ENCODE results near the gene HECTD4.

The HECTD4 gene

GRCh38 chr12:112151766-112152541 is 230.3 kb downstream of the HECTD4 start:
- CTCF ChIA-PET, result interaction anchor here (0.8 to 1.4 kb wide), 2 partner anchors 19 to 21 kb away, joined by 3 read pairs; no protein-coding TSS in a partner anchor
- no peak for DNase-seq
- Histone ChIP-seq H3K9me3 (ENCODE audit: control extremely low read depth in 1 of 5, control insufficient read depth in 4 of 5, insufficient read depth in 2 of 5, low read depth in 1 of 5, low read length in 4 of 5) (no peaks in the 10 kb centered on the region), H3K4me3 (ENCODE audit: control insufficient read depth in 1 of 7, extremely low read depth in 1 of 7, insufficient read depth in 4 of 7, low read depth in 2 of 7, low read length in 6 of 7) (no peak overlapping the region), H3K4me1 (ENCODE audit: control extremely low read depth in 1 of 4, control insufficient read depth in 4 of 4, insufficient read depth in 4 of 4, low read length in 3 of 4) (no peaks in the 10 kb centered on the region), H3K36me3 (ENCODE audit: control insufficient read depth in 4 of 4, insufficient read depth in 4 of 4, low read length in 3 of 4) (peaks cover 26 to 64% (median 54%) of the 10 kb centered on the region in 4 experiments), H3K27ac (ENCODE audit: insufficient read depth in 1 of 2, low read depth in 1 of 2, low read length in 2 of 2, poor library complexity in 1 of 2, severe bottlenecking in 2 of 2) (no peak overlapping the region), H3K27me3 (replicated peaks in 2 of 5; ENCODE audit: control insufficient read depth in 4 of 5, insufficient read depth in 5 of 5, low read length in 4 of 5) (no peaks in the 10 kb centered on the region)
- WGBS (ENCODE audit: insufficient coverage), result 93% methylated on average over 10 of the region's 11 CpGs
- POLR2A ChIA-PET, result interaction anchor here (0.7 kb wide), 1 partner anchor 139 kb away, joined by 3 read pairs; the partner anchor contains the start of gene ERP29

- ChIA-PET CTCF (no interaction called here), POLR2A (no interaction called here)
- H3K9me3 ChIP-seq (ENCODE audit: control extremely low read depth in 1 of 5, control insufficient read depth in 4 of 5, insufficient read depth in 2 of 5, low read depth in 1 of 5, low read length in 4 of 5), result no peaks in the 10 kb centered on the region
- 96% methylated on average over 4 of the region's 5 CpGs for WGBS (ENCODE audit: insufficient coverage)
- H3K4me1 ChIP-seq (ENCODE audit: control extremely low read depth in 1 of 4, control insufficient read depth in 4 of 4, insufficient read depth in 4 of 4, low read length in 3 of 4), result no peaks in the 10 kb centered on the region
- DNase-seq, result no peak
- no peaks in the 10 kb centered on the region for H3K27me3 ChIP-seq (replicated peaks in 2 of 5; ENCODE audit: control insufficient read depth in 4 of 5, insufficient read depth in 5 of 5, low read length in 4 of 5)
- H3K36me3 ChIP-seq (ENCODE audit: control insufficient read depth in 4 of 4, insufficient read depth in 4 of 4, low read length in 3 of 4), result peaks cover 39 to 84% (median 69%) of the 10 kb centered on the region in 4 experiments
- no peak overlapping the region for H3K27ac ChIP-seq (ENCODE audit: insufficient read depth in 1 of 2, low read depth in 1 of 2, low read length in 2 of 2, poor library complexity in 1 of 2, severe bottlenecking in 2 of 2)
- no peak overlapping the region for H3K4me3 ChIP-seq (ENCODE audit: control insufficient read depth in 1 of 7, extremely low read depth in 1 of 7, insufficient read depth in 4 of 7, low read depth in 2 of 7, low read length in 6 of 7)
These were observed 232.6 kb downstream of the HECTD4 start for GRCh38 chr12:112149596-112149995.

- DNase-seq, result no peak
- ChIA-PET CTCF (no interaction called here), POLR2A (no interaction called here)
- Histone ChIP-seq H3K27me3 (replicated peaks in 2 of 5; ENCODE audit: control insufficient read depth in 4 of 5, insufficient read depth in 5 of 5, low read length in 4 of 5) (no peaks in the 10 kb centered on the region), H3K4me1 (ENCODE audit: control extremely low read depth in 1 of 4, control insufficient read depth in 4 of 4, insufficient read depth in 4 of 4, low read length in 3 of 4) (no peaks in the 10 kb centered on the region), H3K36me3 (ENCODE audit: control insufficient read depth in 4 of 4, insufficient read depth in 4 of 4, low read length in 3 of 4) (peaks cover 34 to 86% (median 63%) of the 10 kb centered on the region in 4 experiments), H3K27ac (ENCODE audit: insufficient read depth in 1 of 2, low read depth in 1 of 2, low read length in 2 of 2, poor library complexity in 1 of 2, severe bottlenecking in 2 of 2) (no peak overlapping the region), H3K4me3 (ENCODE audit: control insufficient read depth in 1 of 7, extremely low read depth in 1 of 7, insufficient read depth in 4 of 7, low read depth in 2 of 7, low read length in 6 of 7) (no peak overlapping the region), H3K9me3 (ENCODE audit: control extremely low read depth in 1 of 5, control insufficient read depth in 4 of 5, insufficient read depth in 2 of 5, low read depth in 1 of 5, low read length in 4 of 5) (no peaks in the 10 kb centered on the region)
- 94% methylated on average over 2 of the region's 3 CpGs for WGBS (ENCODE audit: insufficient coverage)
These were observed 234.2 kb downstream of the HECTD4 start for GRCh38 chr12:112148031-112148513.

GRCh38 chr12:112146123-112146522 is 236.1 kb downstream of the HECTD4 start:
- H3K36me3 ChIP-seq (ENCODE audit: control insufficient read depth in 4 of 4, insufficient read depth in 4 of 4, low read length in 3 of 4), result peaks cover 39 to 84% (median 54%) of the 10 kb centered on the region in 4 experiments
- WGBS (ENCODE audit: insufficient coverage), result no CpG with 5 or more reads among the region's 1 CpG
- CTCF ChIA-PET, result no interaction called here

GRCh38 chr12:112140728-112141127 is 241.5 kb downstream of the HECTD4 start:
- DNase-seq, result peak in 2 of 3 donors; percentile 23 to 32
- ChIA-PET POLR2A (no interaction called here), CTCF (no interaction called here)
- no peak overlapping the region for H3K4me3 ChIP-seq (ENCODE audit: control insufficient read depth in 1 of 7, extremely low read depth in 1 of 7, insufficient read depth in 4 of 7, low read depth in 2 of 7, low read length in 6 of 7)
- H3K27me3 ChIP-seq (replicated peaks in 2 of 5; ENCODE audit: control insufficient read depth in 4 of 5, insufficient read depth in 5 of 5, low read length in 4 of 5), result no peaks in the 10 kb centered on the region
- H3K9me3 ChIP-seq (ENCODE audit: control extremely low read depth in 1 of 5, control insufficient read depth in 4 of 5, insufficient read depth in 2 of 5, low read depth in 1 of 5, low read length in 4 of 5), result no peaks in the 10 kb centered on the region
- WGBS (ENCODE audit: insufficient coverage), result 83% methylated on average over 3 of the region's 5 CpGs
- no peaks in the 10 kb centered on the region for H3K4me1 ChIP-seq (ENCODE audit: control extremely low read depth in 1 of 4, control insufficient read depth in 4 of 4, insufficient read depth in 4 of 4, low read length in 3 of 4)
- peaks cover 34 to 81% (median 48%) of the 10 kb centered on the region in 4 experiments for H3K36me3 ChIP-seq (ENCODE audit: control insufficient read depth in 4 of 4, insufficient read depth in 4 of 4, low read length in 3 of 4)
- peak overlapping the region in 1 of 2 experiments; percentile 14 for H3K27ac ChIP-seq (ENCODE audit: insufficient read depth in 1 of 2, low read depth in 1 of 2, low read length in 2 of 2, poor library complexity in 1 of 2, severe bottlenecking in 2 of 2)

More at GRCh38 chr12:112146123-112146522, 236.1 kb downstream of the HECTD4 start:
- Histone ChIP-seq H3K4me1 (ENCODE audit: control extremely low read depth in 1 of 4, control insufficient read depth in 4 of 4, insufficient read depth in 4 of 4, low read length in 3 of 4) (no peaks in the 10 kb centered on the region), H3K27me3 (replicated peaks in 2 of 5; ENCODE audit: control insufficient read depth in 4 of 5, insufficient read depth in 5 of 5, low read length in 4 of 5) (no peaks in the 10 kb centered on the region), H3K4me3 (ENCODE audit: control insufficient read depth in 1 of 7, extremely low read depth in 1 of 7, insufficient read depth in 4 of 7, low read depth in 2 of 7, low read length in 6 of 7) (no peak overlapping the region), H3K27ac (ENCODE audit: insufficient read depth in 1 of 2, low read depth in 1 of 2, low read length in 2 of 2, poor library complexity in 1 of 2, severe bottlenecking in 2 of 2) (no peak overlapping the region), H3K9me3 (ENCODE audit: control extremely low read depth in 1 of 5, control insufficient read depth in 4 of 5, insufficient read depth in 2 of 5, low read depth in 1 of 5, low read length in 4 of 5) (no peaks in the 10 kb centered on the region)
- POLR2A ChIA-PET, result no interaction called here
- DNase-seq, result no peak

- POLR2A ChIA-PET, result interaction anchor here (0.6 kb wide), 1 partner anchor 373 kb away, joined by 3 read pairs; no protein-coding TSS in a partner anchor
- Histone ChIP-seq H3K27ac (ENCODE audit: insufficient read depth in 1 of 2, low read depth in 1 of 2, low read length in 2 of 2, poor library complexity in 1 of 2, severe bottlenecking in 2 of 2) (no peak overlapping the region), H3K4me1 (ENCODE audit: control extremely low read depth in 1 of 4, control insufficient read depth in 4 of 4, insufficient read depth in 4 of 4, low read length in 3 of 4) (peaks cover 12 to 29% (median 20%) of the 10 kb centered on the region in 4 experiments), H3K9me3 (ENCODE audit: control extremely low read depth in 1 of 5, control insufficient read depth in 4 of 5, insufficient read depth in 2 of 5, low read depth in 1 of 5, low read length in 4 of 5) (no peaks in the 10 kb centered on the region), H3K27me3 (replicated peaks in 2 of 5; ENCODE audit: control insufficient read depth in 4 of 5, insufficient read depth in 5 of 5, low read length in 4 of 5) (no peaks in the 10 kb centered on the region), H3K36me3 (ENCODE audit: control insufficient read depth in 4 of 4, insufficient read depth in 4 of 4, low read length in 3 of 4) (peaks cover 12 to 44% (median 26%) of the 10 kb centered on the region in 4 experiments), H3K4me3 (ENCODE audit: control insufficient read depth in 1 of 7, extremely low read depth in 1 of 7, insufficient read depth in 4 of 7, low read depth in 2 of 7, low read length in 6 of 7) (no peak overlapping the region)
- WGBS (ENCODE audit: insufficient coverage), result 100% methylated on average over 3 of the region's 3 CpGs
- DNase-seq, result no peak
- CTCF ChIA-PET, result no interaction called here
These were observed 247.5 kb downstream of the HECTD4 start for GRCh38 chr12:112134731-112135130.

DNA sequence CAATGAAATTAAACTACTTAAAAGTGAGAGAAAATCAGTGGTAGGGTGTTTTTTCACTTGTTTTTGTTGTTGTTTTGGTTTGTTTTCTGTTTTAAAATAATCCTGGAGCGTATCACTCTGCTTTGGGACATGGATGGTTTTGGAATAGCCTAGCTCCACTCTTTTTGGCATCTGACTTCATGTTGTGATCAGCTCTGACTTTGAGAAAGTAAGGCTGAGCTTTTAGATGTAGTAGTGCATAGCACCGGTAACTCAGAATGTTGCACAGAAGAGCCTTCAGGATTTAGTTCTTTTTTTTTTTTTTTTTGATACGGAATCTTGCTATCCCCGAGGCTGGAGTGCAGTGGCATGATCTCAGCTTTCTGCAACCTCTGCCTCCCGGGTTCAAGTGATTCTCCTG is 248.8 kb downstream of the HECTD4 start:
- Histone ChIP-seq H3K4me3 (ENCODE audit: control insufficient read depth in 1 of 7, extremely low read depth in 1 of 7, insufficient read depth in 4 of 7, low read depth in 2 of 7, low read length in 6 of 7) (no peak overlapping the region), H3K4me1 (ENCODE audit: control extremely low read depth in 1 of 4, control insufficient read depth in 4 of 4, insufficient read depth in 4 of 4, low read length in 3 of 4) (peaks cover 19 to 39% (median 30%) of the 10 kb centered on the region in 4 experiments), H3K27me3 (replicated peaks in 2 of 5; ENCODE audit: control insufficient read depth in 4 of 5, insufficient read depth in 5 of 5, low read length in 4 of 5) (no peaks in the 10 kb centered on the region), H3K36me3 (ENCODE audit: control insufficient read depth in 4 of 4, insufficient read depth in 4 of 4, low read length in 3 of 4) (peaks cover 8 to 37% (median 21%) of the 10 kb centered on the region in 4 experiments), H3K27ac (ENCODE audit: insufficient read depth in 1 of 2, low read depth in 1 of 2, low read length in 2 of 2, poor library complexity in 1 of 2, severe bottlenecking in 2 of 2) (no peak overlapping the region), H3K9me3 (ENCODE audit: control extremely low read depth in 1 of 5, control insufficient read depth in 4 of 5, insufficient read depth in 2 of 5, low read depth in 1 of 5, low read length in 4 of 5) (no peaks in the 10 kb centered on the region)
- ChIA-PET POLR2A (no interaction called here), CTCF (interaction anchor here (1.4 kb wide), 2 partner anchors 24 to 26 kb away, joined by 4 to 6 read pairs; partner anchors contain the start of gene NAA25)
- DNase-seq, result no peak
- 100% methylated on average over 3 of the region's 5 CpGs for WGBS (ENCODE audit: insufficient coverage)

Measured in common myeloid progenitor, CD34-positive (primary cell).